Measurements from ENCODE around the gene ZNF662. TPM values are rescaled to one million over a fixed set of nuclear protein-coding genes. Genes with fewer than 3 reads are reported as not detected.

Gene ZNF662
- total RNA-seq, 1 donor from 2014 or later, result not detected

- no peak for DNase-seq (ENCODE audit: low spot score)
- Histone ChIP-seq H3K36me3 (no peaks in the 10 kb centered on the region), H3K9me3 (ENCODE audit: low read depth) (no peaks in the 10 kb centered on the region), H3K79me2 (ENCODE audit: low read depth) (no peaks in the 10 kb centered on the region), H3K9ac (no peak overlapping the region), H3K4me1 (no peaks in the 10 kb centered on the region), H3K4me2 (no peak overlapping the region), H3K27ac (no peak overlapping the region), H3K27me3 (no peaks in the 10 kb centered on the region), H3K4me3 (no peak overlapping the region), H3F3A (ENCODE audit: low read depth) (no peaks in the 10 kb centered on the region), H4K20me1 (ENCODE audit: low read depth) (no peaks in the 10 kb centered on the region), H2AFZ (replicated peaks) (no peak overlapping the region)
- Mint-ChIP-seq H3K27me3 (ENCODE audit: insufficient read depth, low read depth) (peaks cover 6% of the 10 kb centered on the region), H3K27ac (no peak overlapping the region), H3K4me1 (no peaks in the 10 kb centered on the region), H3K36me3 (no peaks in the 10 kb centered on the region), H3K4me3 (no peak overlapping the region), H3K9me3 (no peaks in the 10 kb centered on the region)
- TF ChIP-seq CTCF (IDR thresholded peaks at IDR 0.05), result no peak
Observed at GRCh38 chr3:42874749-42875148, 31.2 kb upstream of the ZNF662 start.

GRCh38 chr3:42875325-42876151 lies 30.4 kb upstream of the ZNF662 start, which contains the start of gene CYP8B1:
Gene CYP8B1 (minus strand): TSS chr3:42875879. CDS start chr3:42875816, 63 bp downstream.
- Mint-ChIP-seq H3K36me3 (no peaks in the 10 kb centered on the region), H3K4me1 (peaks cover 3% of the 10 kb centered on the region), H3K27ac (no peak within 1 kb of the TSS), H3K9me3 (no peaks in the 10 kb centered on the region), H3K4me3 (no peak within 1 kb of the TSS), H3K27me3 (ENCODE audit: insufficient read depth, low read depth) (peaks cover 6% of the 10 kb centered on the region)
- no peak within 1 kb of the TSS for H3K27ac ChIP-seq
- no peaks in the 10 kb centered on the region for H3K36me3 ChIP-seq
- H3F3A ChIP-seq (ENCODE audit: low read depth), result no peaks in the 10 kb centered on the region
- no peak within 1 kb of the TSS for H3K4me2 ChIP-seq
- no peaks in the 10 kb centered on the region for H3K9me3 ChIP-seq (ENCODE audit: low read depth)
- TF ChIP-seq EZH2phosphoT487 (IDR thresholded peaks at IDR 0.05), result no peak
- no peak for TF ChIP-seq EZH2 (IDR thresholded peaks at IDR 0.05)
- TF ChIP-seq CTCF (IDR thresholded peaks at IDR 0.05), result no peak
- DNase-seq (ENCODE audit: low spot score), result no peak
- H3K4me3 ChIP-seq, result no peak within 1 kb of the TSS
- no peaks in the 10 kb centered on the region for H3K79me2 ChIP-seq (ENCODE audit: low read depth)
- no peaks in the 10 kb centered on the region for H3K4me1 ChIP-seq
- no peaks in the 10 kb centered on the region for H3K27me3 ChIP-seq
- H2AFZ ChIP-seq (replicated peaks), result no peak within 1 kb of the TSS
- H4K20me1 ChIP-seq (ENCODE audit: low read depth), result no peaks in the 10 kb centered on the region
- H3K9ac ChIP-seq, result no peak within 1 kb of the TSS

- H3K4me1 ChIP-seq, result no peaks in the 10 kb centered on the region
- no peak overlapping the region for H3K9ac ChIP-seq
- no peak overlapping the region for H3K27ac ChIP-seq
- no peaks in the 10 kb centered on the region for H3K9me3 Mint-ChIP-seq
- no peaks in the 10 kb centered on the region for H3F3A ChIP-seq (ENCODE audit: low read depth)
- H3K79me2 ChIP-seq (ENCODE audit: low read depth), result no peaks in the 10 kb centered on the region
- TF ChIP-seq CTCF (IDR thresholded peaks at IDR 0.05) (no peak), EZH2 (IDR thresholded peaks at IDR 0.05) (no peak), EZH2phosphoT487 (IDR thresholded peaks at IDR 0.05) (no peak)
- no peaks in the 10 kb centered on the region for H3K9me3 ChIP-seq (ENCODE audit: low read depth)
- no peak overlapping the region for H3K4me2 ChIP-seq
- peaks cover 7% of the 10 kb centered on the region for H3K4me1 Mint-ChIP-seq
- no peak for DNase-seq (ENCODE audit: low spot score)
- no peak overlapping the region for H3K4me3 Mint-ChIP-seq
- no peak overlapping the region for H2AFZ ChIP-seq (replicated peaks)
- no peaks in the 10 kb centered on the region for H3K27me3 ChIP-seq
- no peak overlapping the region for H3K4me3 ChIP-seq
- no peaks in the 10 kb centered on the region for H3K36me3 Mint-ChIP-seq
- no peaks in the 10 kb centered on the region for H3K36me3 ChIP-seq
- no peak overlapping the region for H3K27ac Mint-ChIP-seq
- no peaks in the 10 kb centered on the region for H4K20me1 ChIP-seq (ENCODE audit: low read depth)
- peaks cover 9% of the 10 kb centered on the region for H3K27me3 Mint-ChIP-seq (ENCODE audit: insufficient read depth, low read depth)
Observed at GRCh38 chr3:42876401-42876800, 29.5 kb upstream of the ZNF662 start.
